Stimulated activated CD4-positive, alpha-beta T cell treated with anti-CD3 and anti-CD28 coated beads, TNF-alpha, amount 100 ng/mL, for 4 hours (primary cell): ENCODE measurements around the gene CFAP99.
"Not testable (repeated sequence)": the region's sequence is repeated elsewhere in the genome, so short reads cannot be mapped to it uniquely, and the experiment has no call there.

Source experiments
- DNase-seq, 3 experiments: peaks; one replicate each; pipeline ENCODE4 v3.0.0-alpha.2; 2020; ENCODE audit warnings: low read depth in 3 of 3

The CFAP99 gene

DNA sequence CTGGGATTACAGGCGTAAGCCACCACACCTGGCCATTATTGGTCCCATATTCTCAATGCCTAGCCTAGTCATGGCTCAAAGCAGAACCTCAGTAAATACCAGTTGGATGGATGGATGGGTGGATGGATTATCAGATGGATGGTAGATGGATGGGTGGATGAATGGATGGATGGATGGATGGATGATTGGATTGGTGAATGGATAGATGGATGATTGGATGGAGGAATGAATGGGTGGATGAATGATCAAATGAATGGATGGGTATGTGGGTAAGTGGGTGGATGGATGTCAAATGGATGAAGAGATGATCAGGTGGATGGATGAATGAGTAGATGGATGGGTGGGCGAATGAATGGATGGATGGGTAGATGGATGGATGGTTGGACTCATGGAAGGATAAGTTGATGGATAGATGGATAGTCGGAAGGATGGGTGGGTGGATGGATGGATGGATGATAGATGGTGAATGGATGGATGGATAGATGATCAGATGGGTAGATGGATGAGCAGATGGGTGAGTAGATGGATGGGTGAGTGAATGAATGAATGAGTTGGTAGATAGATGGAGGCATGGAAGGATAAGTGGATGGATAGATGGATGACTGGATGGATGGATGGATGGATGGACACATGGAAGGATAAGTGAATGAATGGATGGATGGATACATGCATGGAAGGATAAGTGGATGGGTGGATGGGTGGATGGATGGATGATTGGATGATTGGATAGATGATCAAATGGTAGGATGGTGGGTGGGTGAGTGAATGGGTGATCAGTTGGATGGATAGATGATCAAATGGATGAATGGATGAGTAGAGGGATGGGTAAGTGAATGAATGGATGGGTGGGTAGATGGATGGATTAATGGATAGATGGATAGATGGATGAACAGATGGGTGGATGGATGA is 28.2 kb downstream of the CFAP99 start:
- DNase-seq: no peak

DNA sequence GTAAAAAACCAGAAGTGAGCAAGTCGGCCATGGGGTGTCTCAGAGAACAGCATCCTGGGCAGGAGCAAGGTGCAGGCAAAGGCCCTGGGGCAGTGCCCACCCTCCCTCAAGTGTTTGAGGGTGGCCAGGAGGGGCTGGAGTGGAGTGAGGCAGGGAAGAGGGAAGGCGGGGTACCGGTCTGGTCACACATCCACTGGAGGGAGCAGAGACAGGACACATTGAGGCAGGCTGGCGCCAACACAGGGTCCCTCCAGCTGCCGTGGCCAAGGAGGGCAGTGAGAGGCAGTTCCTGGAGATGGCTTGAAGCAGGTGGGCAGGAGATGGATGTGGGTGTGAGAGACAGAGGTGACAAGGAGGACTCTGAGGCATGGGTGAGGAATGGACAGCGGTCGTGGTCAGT is 29.8 kb downstream of the CFAP99 start:
- DNase-seq: no peak

DNA sequence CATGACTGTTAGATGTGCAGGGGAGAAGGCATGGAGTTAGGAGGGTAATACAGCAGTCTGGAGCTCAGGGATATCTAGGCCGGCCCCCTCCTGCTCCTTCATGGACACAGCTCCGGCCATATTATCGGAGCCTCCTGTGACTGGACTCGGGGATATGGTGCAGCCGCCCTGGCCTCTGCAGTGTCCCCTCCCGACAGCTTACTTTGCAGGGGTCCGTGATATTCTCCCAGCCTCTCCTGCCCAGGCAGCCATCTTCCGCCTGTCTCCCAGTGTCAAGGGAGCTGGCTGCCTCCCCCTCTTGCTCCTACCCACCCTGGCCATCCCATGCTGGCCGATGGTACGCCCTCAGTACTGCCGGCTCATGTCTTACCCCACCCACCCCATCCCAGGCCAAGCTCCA is 30.3 kb downstream of the CFAP99 start:
- DNase-seq: no peak

DNA sequence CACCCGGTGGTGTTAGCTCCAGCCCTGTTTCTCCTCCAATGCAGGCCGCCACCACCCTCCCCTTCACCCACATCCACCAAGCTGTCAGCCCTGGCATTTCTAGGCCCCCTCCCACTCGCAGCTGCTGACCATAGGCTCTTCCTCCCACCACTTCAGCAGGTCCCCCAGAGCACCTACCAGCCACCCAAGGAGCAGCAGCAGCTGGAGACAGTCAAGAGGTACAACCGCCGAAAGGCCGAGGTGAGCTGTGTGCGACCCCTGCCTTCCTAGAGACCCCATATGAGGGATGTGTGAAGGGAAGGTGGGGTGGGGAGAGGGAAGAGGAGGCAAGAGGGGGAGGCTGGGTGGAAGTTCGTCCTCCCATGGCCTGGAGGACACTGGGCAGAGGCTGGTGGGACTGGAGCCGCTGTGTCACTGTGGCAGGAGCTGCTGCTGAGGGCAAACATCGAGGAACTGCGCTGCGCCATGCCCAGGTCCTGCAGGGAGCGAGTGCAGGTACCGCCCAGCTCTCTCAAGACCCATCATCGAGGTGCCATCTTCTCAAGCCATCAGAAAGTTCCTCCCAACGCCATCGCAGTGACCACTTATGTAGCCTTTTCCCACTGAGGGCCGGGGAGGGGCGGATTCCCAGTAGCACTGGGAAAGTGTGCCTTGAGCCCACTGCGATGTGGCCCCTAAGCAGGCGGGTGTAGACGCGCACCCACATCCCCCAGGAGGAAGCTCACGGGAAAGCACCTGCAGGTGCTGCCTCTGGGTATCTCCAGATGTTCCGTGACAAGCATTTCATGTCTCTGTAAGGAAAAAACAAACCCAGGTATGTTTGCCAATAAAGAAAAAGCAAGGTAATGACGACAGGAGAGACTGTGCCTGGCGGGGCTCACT is 31.0 kb downstream of the CFAP99 start:
- DNase-seq: no peak

DNA sequence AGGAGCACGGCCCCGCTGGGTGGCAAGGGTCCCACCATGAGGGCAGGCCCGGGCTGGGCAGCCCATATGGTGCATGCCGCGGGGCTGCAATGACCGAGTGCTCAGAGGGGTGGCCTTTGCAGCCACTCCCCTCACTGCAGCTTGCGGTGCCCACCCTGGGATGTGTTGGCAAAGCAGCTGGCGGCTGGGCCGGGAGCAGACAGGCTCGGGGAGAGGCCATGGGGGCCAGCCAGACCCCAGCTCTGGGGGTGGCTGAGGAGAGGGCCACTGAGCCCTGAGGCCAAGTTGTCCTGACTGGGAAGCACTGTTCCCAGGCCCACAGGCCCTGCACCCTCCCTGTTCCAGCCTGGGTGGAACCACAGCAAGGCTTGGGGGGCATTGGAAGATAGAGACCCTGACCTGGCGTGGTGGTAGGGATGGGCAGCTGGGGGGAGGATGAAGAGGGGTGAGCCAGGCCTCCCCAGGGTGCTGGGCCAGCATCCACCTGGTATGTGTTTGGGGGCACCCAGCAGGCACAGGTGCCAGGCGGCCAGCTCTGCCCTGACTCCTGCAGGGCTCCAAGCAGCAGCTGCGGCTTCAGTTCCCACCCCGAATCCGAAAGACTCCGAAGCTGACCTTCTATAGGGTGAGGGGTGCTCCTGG is 31.8 kb downstream of the CFAP99 start:
- no peak for DNase-seq

DNA sequence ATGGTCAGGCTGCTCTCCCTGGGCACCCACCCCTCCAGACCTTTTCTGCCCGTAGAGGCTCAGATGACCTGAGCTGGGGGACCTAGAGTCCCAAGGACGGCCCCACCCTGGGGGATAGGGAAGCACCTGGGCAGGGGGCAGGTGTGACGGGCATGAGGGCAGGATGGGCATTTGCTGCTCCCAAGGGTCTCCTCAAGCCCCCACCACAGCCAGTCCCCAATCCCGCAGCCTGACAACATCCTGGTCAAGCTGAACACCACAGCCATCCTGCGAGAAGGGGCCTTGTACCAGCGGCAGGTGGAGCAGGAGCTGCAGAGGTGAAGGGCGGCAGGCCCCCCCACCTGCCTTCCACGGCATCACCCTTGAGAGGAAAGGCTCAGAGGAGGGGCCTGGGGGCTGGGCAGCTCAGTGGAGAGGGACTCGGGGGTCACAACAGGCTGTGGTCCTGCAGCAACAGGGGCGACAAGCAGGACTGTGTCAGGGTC is 32.3 kb downstream of the CFAP99 start:
- no peak for DNase-seq

DNA sequence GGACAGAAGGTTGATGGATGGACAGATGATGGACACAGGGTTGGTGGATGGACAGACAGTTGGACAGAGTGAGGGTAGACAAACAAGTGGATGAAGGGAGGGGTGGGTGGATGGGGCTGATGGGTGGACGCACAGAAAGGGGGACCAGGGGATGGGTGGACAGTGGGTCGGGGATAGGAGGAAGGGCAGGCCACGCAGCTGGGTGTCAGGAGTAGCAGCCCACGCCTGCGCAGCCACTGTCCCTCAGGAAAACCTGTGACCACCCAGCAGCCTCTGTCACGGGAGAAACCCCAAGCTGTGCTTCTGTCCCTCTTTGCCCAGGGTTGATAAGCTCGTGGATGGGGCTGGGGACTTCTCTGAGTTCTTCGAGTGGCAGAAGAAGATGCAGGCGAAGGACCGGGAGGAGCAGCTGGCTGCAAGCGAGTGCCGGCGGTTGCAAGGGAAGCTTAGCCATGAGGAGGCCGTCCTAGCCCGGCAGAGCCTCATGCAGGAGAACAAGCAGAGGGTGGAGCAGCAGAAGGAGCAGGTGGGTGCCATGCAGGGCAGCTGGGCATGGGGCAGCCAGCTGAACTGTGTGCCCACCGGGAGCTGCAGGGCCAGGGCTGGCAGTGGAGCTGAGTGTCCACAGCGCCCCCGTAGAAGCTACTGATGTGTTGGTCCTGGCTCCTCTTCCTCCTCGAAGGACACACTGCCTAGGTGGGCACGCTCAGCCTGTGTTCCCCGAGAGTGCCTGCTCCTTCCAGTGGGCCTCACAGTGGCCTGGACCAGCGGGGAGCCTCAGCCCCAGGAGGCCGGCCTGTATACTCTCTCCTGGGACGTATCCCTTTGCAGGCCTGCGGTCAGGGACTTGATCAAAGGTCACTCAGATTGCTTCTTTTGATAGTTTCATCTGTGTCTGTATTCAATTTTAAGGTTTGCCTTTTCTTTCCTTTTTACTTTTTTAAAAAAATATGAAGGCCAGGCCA is 33.3 kb downstream of the CFAP99 start:
- DNase-seq: no peak

DNA sequence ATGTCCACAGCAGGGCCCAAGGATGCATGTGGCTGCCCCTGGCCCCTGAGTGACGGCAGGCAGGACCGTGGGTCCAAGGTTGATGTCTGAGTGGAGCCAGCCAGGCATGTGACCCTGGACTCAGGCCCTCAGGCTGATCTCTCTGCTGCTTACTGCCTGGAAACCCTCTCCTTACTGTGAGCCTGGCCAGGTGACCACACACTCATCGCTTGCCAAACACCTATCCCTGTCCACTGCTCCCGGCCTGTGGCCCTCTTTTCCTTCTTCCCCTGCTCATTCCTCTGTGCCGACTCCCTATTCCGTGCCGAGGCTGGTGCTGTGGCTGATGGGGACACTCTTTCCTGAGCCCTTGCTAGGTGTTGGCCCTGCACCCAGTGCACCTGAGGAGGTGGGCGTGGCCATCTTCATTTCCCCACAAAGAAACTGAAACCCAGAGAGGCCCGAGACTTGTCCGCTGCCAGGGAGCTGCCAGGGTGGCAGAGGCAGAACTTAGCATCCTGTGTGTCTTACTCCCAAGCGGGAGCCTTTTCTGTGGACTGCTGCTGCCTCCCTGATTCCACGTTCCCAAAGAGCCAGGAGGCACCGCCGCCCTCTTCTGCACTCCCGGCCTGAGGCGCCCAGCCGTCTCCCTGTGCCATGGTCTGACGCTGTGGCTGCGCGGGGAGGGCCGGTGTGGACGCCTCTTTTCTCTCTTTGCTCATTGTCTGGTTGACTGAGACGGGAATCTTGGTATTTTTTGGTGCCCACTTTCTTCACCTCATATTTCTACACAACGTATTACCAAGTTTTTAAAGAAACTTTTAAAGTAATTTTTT is 38.9 kb downstream of the CFAP99 start:
- DNase-seq: no peak

DNA sequence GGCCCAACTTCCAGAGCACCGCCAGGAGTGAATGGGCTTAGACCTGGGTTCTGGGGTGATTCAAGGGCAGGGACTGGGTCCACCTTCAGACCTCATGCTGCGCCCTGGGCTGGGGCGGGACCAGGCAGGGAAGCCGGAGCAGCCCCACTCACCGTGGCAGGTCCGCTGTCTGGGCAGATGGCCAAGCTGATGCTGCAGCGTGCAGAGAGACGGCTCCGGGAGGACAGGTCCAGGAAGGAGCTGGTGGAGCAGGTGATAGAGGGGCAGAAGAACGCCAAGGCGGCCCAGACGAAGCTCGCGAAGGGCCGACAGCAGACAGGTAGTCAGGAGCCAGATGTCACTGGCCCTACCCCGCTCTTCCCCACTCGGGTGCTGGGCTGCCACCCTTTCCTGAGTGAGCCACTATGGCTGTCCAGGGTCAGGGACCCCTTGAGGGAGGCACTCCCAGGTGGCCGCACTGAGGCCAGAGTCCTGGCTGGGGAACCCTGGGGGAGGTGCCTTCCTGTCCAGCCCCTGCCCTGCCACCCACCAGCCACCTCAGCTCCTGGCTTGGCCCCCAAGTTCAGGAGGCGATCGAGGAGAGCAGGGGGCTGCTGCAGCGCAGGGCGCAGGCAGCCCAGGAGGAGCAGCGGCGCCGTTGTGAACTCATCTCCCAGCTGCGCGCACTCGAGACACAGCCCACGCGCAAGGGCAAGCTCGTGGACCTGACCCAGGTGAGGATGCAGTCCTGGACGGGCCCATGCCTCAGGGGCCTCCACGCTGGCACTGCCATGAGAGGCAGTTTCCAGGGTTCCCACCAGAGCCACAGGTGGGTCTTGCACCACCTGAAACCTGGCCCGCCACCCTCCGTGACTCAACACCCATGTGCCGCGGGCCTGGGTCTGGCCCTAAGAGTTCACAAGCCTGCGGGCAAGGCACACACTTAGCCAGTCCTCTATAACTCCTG is 40.1 kb downstream of the CFAP99 start:
- DNase-seq: no peak

DNA sequence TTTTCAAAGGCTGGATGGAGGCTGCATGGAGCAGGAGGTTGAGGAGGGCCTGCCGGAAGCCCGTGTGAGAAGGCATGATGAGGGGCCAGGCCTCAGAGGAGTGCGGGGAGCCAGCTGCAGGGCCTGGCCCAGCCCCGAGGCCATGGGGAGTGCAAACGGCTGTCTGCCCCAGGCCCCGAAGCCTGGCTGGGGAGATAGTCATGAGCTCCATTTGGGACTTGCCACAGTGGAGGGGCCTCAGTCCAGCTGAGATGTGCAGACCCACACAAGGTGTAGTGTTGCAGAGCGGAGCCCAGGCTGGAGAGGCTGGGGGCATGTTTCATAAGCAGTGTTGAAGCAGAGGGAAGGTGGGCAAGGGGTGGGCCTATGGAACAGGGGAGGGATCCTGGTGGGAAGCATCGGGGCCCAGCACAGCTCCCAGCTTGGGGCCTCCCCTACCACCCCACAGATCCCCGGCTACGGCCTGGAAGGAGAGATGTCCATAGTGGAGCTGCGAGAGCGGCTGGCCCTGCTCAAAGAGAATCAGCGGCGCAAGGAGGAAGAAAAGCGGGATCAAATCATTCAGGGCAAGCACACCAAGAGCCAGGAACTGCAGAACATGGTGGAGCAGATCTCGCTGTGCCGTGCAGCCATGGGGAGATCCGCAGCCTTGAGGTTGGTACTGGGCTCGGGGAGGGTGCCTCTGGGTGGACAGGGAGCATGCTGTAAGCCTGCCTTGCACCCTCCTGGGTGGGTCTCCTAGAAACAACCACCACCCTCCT is 41.0 kb downstream of the CFAP99 start:
- DNase-seq: no peak

DNA sequence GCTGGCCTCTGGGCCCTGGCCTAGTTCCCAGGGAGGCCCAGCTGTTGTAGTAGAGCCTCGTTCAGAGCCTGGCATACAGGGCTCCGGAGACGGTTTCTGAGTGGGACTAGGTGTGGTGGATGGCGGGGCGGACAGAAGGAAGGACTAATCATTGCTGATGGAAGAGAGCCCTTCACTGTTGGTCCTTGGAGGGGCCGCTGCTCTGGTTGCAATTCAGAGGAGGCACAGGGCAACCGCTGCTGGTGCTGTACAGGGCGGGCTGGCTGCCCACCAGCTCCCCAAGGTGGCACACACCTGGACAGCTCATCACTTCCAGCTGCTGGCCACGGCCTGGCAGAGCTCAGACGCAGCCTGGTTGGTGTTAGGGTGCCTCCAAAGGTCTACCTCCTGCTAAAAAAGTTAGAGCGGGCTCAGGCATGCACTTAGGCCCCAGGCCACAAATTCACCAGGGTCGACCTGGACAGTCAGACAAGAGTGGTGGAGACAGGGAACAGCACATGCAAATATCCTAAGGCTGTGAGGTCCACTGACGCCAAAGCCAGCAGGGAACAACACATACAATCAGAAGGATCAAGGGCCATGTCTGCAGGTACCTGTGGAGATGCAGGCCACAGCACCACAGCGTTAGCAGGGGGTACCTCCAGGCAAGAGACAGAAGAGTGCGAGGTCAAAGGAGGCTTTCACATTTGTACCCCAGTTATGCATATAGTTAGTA is 42.6 kb downstream of the CFAP99 start:
- no peak for DNase-seq

DNA sequence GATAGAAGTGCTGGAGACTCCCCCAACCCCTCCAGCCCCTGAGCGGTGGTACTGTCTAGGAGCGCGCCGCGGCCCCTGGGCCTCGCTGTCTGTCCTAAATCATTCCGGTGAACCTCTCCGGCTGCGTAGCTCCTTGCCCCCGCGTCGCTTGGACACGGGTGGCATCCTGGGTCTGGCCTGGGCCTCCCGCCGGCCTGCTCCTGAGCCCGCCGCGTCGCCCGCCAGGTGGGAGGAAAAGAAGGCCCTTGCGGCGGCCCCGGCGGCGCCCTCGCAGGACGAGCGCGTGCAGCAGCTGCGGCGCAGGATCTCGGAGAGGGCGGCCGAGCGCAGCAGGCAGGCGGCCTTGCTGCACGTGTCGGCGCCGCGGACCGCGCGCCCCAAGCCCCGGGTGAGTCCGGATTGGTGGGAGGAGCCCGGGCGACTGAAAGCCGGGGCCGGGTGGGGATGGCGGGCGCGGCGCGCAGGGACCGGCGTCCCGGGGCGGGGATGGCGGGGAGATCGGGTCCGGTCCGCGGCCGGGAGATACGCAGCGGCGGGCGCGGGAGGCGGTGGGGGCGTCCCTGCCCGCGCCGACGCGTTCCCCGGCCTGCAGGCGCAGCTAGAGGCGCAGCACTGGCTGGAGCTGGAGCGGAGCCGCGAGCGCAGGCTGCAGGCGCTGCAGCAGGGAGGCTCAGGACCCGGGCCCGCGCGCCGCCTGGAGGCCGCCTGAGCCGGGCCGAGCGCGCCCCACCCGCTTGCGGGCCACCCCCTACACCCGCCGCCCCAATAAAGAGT is 43.6 kb downstream of the CFAP99 start:
- DNase-seq: peak; percentile 36 to 61 (median 43)

DNA sequence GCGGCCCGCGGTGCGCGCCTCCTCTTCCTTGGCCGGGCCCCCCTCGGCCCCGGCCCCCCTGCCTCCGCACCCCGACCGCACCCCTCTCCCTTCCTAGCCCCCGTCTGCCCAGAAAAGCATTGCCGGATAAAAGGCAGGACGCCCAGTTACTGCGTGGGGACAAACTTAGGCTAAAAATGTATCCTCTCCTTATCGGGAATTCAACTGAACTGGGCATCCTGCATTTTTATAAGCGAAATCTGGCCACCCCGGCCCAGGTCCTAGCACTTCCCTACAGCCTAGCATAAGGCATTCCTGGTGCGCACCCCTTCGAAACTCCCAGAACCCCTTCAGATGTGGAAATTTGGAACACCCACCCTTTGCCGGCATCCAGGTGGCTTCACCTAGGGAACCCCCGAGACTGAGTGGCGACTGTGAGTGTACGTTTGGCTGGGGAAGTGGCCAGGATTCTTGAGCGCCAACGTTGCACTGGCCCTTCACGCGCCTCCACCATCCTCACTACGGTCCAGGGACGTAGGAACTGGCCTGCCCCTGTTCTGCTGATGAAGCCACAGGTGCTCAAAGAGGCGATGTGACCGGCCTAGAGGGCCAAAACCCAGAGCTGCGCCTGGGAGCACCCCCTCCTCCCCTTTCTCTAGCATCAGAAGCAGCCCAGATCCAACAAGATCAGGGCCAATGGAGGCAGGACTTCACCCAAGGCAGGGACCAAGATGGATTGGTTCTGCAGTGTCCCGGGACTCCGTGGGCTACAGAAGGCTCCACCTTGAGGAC is 44.4 kb downstream of the CFAP99 start:
- no peak for DNase-seq

DNA sequence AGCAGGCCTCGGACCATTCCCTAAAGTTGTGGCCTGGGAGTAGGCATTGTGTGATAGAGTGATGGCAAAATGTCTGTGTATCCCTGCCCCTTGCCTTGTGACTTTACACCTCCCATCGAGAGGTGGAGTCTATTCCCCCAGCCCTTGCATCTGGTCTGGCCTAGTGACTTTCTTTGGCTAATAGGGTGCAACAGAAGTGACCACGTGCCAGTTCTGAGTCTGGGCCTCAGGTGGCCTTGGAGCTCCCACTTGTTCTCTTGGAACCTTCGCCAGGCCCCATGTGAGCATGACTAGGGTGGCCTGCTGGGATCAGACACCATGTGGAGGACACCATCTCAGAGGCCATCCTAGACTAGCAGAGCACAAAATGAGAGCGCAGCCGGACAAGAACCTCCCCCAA is 46.3 kb downstream of the CFAP99 start:
- DNase-seq: no peak

DNA sequence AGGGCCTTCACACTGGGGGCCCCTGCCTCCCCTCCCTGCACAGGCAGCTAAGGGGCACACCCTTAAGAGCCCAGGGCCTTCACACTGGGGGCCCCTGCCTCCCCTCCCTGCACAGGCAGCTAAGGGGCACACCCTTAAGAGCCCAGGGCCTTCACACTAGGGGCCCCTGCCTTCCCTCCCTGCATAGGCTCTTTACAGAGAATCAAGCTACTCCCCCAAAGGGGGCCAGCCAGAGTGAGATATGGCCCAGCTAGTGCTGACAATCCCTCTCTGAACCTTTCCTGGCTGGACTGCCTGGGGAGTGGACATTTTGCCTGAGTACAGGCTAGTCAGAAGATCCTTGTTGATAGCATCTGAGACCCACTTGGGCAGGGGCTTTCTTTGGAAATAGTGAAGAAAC is 46.8 kb downstream of the CFAP99 start:
- not testable (repeated sequence) for DNase-seq
